PC-3 (cell line): ENCODE data around the gene EFL1. TPM values are rescaled to one million over a fixed set of nuclear protein-coding genes. Genes with fewer than 3 reads are reported as not detected.

Experiments used
- ATAC-seq: fragments of 200-7000 bp; cut with Tn5 transposase; 2 replicates; pipeline ENCODE4 v1.9.1; 2020; ENCODE audit warnings: mild to moderate bottlenecking, moderate library complexity
- BruUV-seq: library from RNA; stranded (reverse); fragments of 400-500 nt; replicated peaks from 2 replicates; lab custom pipeline; 2021; lab: Mats Ljungman, UMichigan
- CTCF ChIA-PET: fragments of 300-600 bp; sonication (Branson Sonifier 250); formaldehyde crosslinking; loops from one replicate; lab custom pipeline; 2022; ENCODE audit warnings: antibody characterized with exemption; lab: Charles Lee
- POLR2A ChIA-PET: fragments of 300-600 bp; sonication (Branson Sonifier 250); formaldehyde crosslinking; loops from one replicate; lab custom pipeline; 2022; ENCODE audit warnings: antibody characterized with exemption; ENCODE audit not compliant: unreplicated experiment; lab: Charles Lee
- DNase-seq: peaks from one replicate; pipeline ENCODE4 v3.0.0-alpha.2; 2015
- H2AFZ ChIP-seq: fragments of 300-600 bp; sonication (generic); 2 replicates; pipeline ENCODE4 v1.6.0; 2016; ENCODE audit warnings: antibody characterized with exemption, low read length
- H3F3A ChIP-seq: fragments of 300-600 bp; sonication (generic); one replicate; pipeline ENCODE4 v1.6.0; 2017; ENCODE audit warnings: antibody characterized with exemption, low read length, control low read depth, mild to moderate bottlenecking; ENCODE audit not compliant: unreplicated experiment
- H3K27ac ChIP-seq: fragments of 300-600 bp; sonication (generic); 2 replicates; pipeline ENCODE4 v1.5.1; 2016; ENCODE audit warnings: mild to moderate bottlenecking, low read length
- H3K27me3 ChIP-seq: fragments of 300-600 bp; sonication (generic); 2 replicates; pipeline ENCODE4 v1.6.1; 2016; ENCODE audit warnings: low read length, mixed read lengths
- H3K36me3 ChIP-seq: fragments of 300-600 bp; sonication (generic); 2 replicates; pipeline ENCODE4 v1.6.1; 2016; ENCODE audit warnings: low read depth, mixed run types, low read length, mixed read lengths
- H3K4me1 ChIP-seq: fragments of 300-600 bp; sonication (generic); 2 replicates; pipeline ENCODE4 v1.5.1; 2016; ENCODE audit warnings: low read length; ENCODE audit not compliant: insufficient read depth
- H3K4me2 ChIP-seq: fragments of 300-600 bp; sonication (generic); 2 replicates; pipeline ENCODE4 v1.6.0; 2016; ENCODE audit warnings: low read length
- H3K4me3 ChIP-seq: fragments of 300-600 bp; sonication (generic); 2 replicates; pipeline ENCODE4 v1.5.1; 2016; ENCODE audit warnings: mild to moderate bottlenecking, low read length, mixed read lengths
- H3K79me2 ChIP-seq: fragments of 300-600 bp; sonication (generic); 2 replicates; pipeline ENCODE4 v1.6.1; 2017; ENCODE audit warnings: low read length, mixed read lengths
- H3K9ac ChIP-seq: fragments of 300-600 bp; sonication (generic); 2 replicates; pipeline ENCODE4 v1.6.0; 2016; ENCODE audit warnings: mild to moderate bottlenecking, low read length
- H3K9me2 ChIP-seq: fragments of 300-600 bp; sonication (generic); replicated peaks from 2 replicates; pipeline ENCODE4 v1.6.1; 2016; ENCODE audit warnings: mixed run types, low read length, mixed read lengths
- H3K9me3 ChIP-seq: fragments of 300-600 bp; sonication (generic); 2 replicates; pipeline ENCODE4 v1.6.1; 2016; ENCODE audit warnings: low read length, mixed read lengths
- H4K20me1 ChIP-seq: fragments of 300-600 bp; sonication (generic); 2 replicates; pipeline ENCODE4 v1.6.1; 2016; ENCODE audit warnings: low read length, mixed read lengths
- EZH2 ChIP-seq: fragments of 300-600 bp; sonication (generic); IDR thresholded peaks from one replicate; pipeline ENCODE4 v1.6.1; 2017; ENCODE audit warnings: antibody characterized with exemption, mild to moderate bottlenecking, low read length; ENCODE audit not compliant: unreplicated experiment
- EZH2phosphoT487 ChIP-seq: fragments of 300-600 bp; sonication (generic); IDR thresholded peaks from 2 replicates; pipeline ENCODE4 v1.6.1; 2018; ENCODE audit warnings: mild to moderate bottlenecking, antibody characterized with exemption, low read length, borderline replicate concordance
- intact Hi-C: fragments of 100-400 bp; cut with micrococcal nuclease; formaldehyde crosslinking; loops from 2 replicates; pipeline ENCODE4 v1.9.0; 2023
- total RNA-seq: library from RNA; depleted of rRNA; stranded (reverse); fragments of >200 nt; gene quantifications from 2 replicates; pipeline ENCODE4 v1.2.3, GENCODE V29; 2014
- TF ChIP-seq, protein P1 (sequence below): fragments of 300-600 bp; sonication (generic); conservative IDR thresholded peaks from 2 replicates; pipeline ENCODE4 v1.5.1; 2017; ENCODE audit warnings: antibody characterized with exemption, low read depth, mild to moderate bottlenecking, low read length

EFL1 gene
- total RNA-seq, 1 experiment from 2014 or later = 14.7 TPM

DNA sequence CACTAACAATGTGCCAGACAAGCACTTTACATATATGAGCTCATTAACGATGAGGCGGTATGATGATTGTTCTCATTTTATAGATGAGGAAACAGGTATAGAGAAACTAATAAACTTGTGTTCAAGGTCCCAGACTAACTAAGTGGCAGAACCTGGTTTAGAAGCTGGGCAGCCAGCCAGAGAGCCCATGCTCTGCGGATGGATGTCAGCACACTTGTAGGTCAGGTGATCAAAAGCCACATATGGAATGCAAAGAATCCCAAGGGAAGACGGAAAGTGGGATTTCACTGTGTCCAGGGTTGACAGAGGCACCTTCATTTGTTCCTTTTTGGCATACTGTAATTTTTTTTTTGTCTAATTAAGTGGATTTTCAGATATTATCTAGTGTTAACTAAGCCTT is 103.7 kb downstream of the EFL1 start:
- Histone ChIP-seq H3K9me2 (no peaks in the 10 kb centered on the region), H3K27ac (no peak overlapping the region), H3K4me1 (no peaks in the 10 kb centered on the region), H3K9me3 (no peaks in the 10 kb centered on the region), H2AFZ (no peak overlapping the region), H3K9ac (no peak overlapping the region), H3K27me3 (no peaks in the 10 kb centered on the region), H3K4me2 (no peak overlapping the region), H3K79me2 (no peaks in the 10 kb centered on the region), H3K36me3 (peaks cover 9% of the 10 kb centered on the region; the same call in 1 of the 2 replicates), H4K20me1 (no peaks in the 10 kb centered on the region), H3K4me3 (no peak overlapping the region), H3F3A (no peaks in the 10 kb centered on the region)
- POLR2A ChIA-PET = no interaction called here
- intact Hi-C loops = no loop called here
- DNase-seq (peak; percentile 17), ATAC-seq (no peak)
- CTCF ChIA-PET = no interaction called here
- no peak for TF ChIP-seq EZH2
- TF ChIP-seq EZH2phosphoT487 = no peak
- TF ChIP-seq, protein P1, sequence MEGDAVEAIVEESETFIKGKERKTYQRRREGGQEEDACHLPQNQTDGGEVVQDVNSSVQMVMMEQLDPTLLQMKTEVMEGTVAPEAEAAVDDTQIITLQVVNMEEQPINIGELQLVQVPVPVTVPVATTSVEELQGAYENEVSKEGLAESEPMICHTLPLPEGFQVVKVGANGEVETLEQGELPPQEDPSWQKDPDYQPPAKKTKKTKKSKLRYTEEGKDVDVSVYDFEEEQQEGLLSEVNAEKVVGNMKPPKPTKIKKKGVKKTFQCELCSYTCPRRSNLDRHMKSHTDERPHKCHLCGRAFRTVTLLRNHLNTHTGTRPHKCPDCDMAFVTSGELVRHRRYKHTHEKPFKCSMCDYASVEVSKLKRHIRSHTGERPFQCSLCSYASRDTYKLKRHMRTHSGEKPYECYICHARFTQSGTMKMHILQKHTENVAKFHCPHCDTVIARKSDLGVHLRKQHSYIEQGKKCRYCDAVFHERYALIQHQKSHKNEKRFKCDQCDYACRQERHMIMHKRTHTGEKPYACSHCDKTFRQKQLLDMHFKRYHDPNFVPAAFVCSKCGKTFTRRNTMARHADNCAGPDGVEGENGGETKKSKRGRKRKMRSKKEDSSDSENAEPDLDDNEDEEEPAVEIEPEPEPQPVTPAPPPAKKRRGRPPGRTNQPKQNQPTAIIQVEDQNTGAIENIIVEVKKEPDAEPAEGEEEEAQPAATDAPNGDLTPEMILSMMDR = no peak
- BruUV-seq = no TSS peak

DNA sequence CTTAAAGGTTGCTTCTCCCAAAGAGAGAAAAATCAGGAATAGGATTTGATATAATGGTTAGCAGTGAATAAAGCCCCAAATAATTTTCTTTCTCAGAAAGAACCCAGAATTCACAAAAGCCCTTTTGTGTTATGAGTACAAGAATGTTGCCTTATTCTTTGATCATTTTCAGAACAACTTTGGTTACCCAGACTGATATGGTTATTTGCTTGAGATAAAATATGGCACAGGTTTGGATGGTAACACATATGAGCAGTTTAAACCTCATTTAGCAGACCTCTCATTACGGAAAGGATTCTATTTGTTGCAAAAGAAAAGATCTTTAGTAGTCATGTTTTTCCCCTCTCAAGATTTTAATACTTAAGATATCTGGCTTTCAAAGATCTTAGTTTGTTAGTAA is 111.9 kb downstream of the EFL1 start:
- H3K4me1 ChIP-seq = peaks cover 16% of the 10 kb centered on the region
- H3F3A ChIP-seq = no peaks in the 10 kb centered on the region
- no peak overlapping the region for H2AFZ ChIP-seq
- peaks cover 7% of the 10 kb centered on the region; the same call in 1 of the 2 replicates for H3K36me3 ChIP-seq
- CTCF ChIA-PET = no interaction called here
- H4K20me1 ChIP-seq = no peaks in the 10 kb centered on the region
- no peaks in the 10 kb centered on the region for H3K9me2 ChIP-seq
- H3K79me2 ChIP-seq = no peaks in the 10 kb centered on the region
- H3K27ac ChIP-seq = no peak overlapping the region
- no peak overlapping the region for H3K4me2 ChIP-seq
- H3K9me3 ChIP-seq = no peaks in the 10 kb centered on the region
- TF ChIP-seq, protein P1 = no peak
- TF ChIP-seq EZH2phosphoT487 = no peak
- TF ChIP-seq EZH2 = no peak
- H3K4me3 ChIP-seq = no peak overlapping the region
- intact Hi-C loops = no loop called here
- no peaks in the 10 kb centered on the region for H3K27me3 ChIP-seq
- ATAC-seq (no peak), DNase-seq (no peak)
- no peak overlapping the region for H3K9ac ChIP-seq
- POLR2A ChIA-PET = no interaction called here
- no TSS peak for BruUV-seq

DNA sequence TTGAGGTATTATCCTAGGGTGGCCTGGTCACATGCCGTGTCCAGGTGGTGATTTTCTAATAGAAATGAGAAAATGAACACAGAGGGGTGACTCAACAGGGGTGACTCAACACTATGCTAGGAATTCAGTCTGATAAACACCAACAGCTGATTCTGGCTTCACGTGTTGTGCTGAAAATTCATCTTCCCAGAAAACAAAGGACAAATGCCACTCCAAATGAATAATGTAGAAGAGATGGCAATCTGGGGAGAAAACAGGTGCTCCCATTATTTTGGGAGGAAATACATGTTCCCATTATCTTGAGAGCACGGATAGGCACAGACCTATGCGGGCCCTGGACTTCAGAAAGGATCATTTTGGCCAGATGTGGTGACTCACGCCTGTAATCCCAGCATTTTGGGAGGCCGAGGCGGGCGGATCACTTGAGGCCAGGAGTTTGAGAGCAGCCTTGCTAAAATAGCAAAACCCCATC is 115.5 kb downstream of the EFL1 start:
- DNase-seq = peak; percentile 74
- no peaks in the 10 kb centered on the region for H3K9me3 ChIP-seq
- H3K27me3 ChIP-seq = no peaks in the 10 kb centered on the region
- no TSS peak for BruUV-seq
- H3K4me3 ChIP-seq = no peak overlapping the region
- CTCF ChIA-PET = interaction anchor here (0.6 kb wide), 1 partner anchor 132 kb away, joined by 3 read pairs; no protein-coding TSS in a partner anchor
- H3K9ac ChIP-seq = no peak overlapping the region
- H3K27ac ChIP-seq = peak overlapping the region; percentile 5
- intact Hi-C loops = no loop called here
- H3K9me2 ChIP-seq = no peaks in the 10 kb centered on the region
- no peaks in the 10 kb centered on the region for H3F3A ChIP-seq
- H2AFZ ChIP-seq = 0 out of 2 replicates have a peak overlapping the region, but pooled peaks have one; percentile 7
- no peaks in the 10 kb centered on the region for H4K20me1 ChIP-seq
- peak overlapping the region; percentile 3; the same call in 1 of the 2 replicates for H3K4me2 ChIP-seq
- peaks cover 16% of the 10 kb centered on the region for H3K4me1 ChIP-seq
- peak; percentile 91 for ATAC-seq
- TF ChIP-seq EZH2phosphoT487 = no peak
- TF ChIP-seq EZH2 = no peak
- TF ChIP-seq, protein P1 = no peak
- POLR2A ChIA-PET = no interaction called here
- H3K36me3 ChIP-seq = peaks cover 7% of the 10 kb centered on the region; the same call in 1 of the 2 replicates
- no peaks in the 10 kb centered on the region for H3K79me2 ChIP-seq
